Measurements from ENCODE around the gene MAD1L1. TPM values are rescaled to one million over a fixed set of nuclear protein-coding genes. Genes with fewer than 3 reads are reported as not detected.
A peak's percentile ranks its signal among the peaks of the same experiment; 100 is the strongest.

MAD1L1 gene
- polyA plus RNA-seq, 3 donors from 2014 or later = 85.0 to 166 (median 97.0) TPM

DNA sequence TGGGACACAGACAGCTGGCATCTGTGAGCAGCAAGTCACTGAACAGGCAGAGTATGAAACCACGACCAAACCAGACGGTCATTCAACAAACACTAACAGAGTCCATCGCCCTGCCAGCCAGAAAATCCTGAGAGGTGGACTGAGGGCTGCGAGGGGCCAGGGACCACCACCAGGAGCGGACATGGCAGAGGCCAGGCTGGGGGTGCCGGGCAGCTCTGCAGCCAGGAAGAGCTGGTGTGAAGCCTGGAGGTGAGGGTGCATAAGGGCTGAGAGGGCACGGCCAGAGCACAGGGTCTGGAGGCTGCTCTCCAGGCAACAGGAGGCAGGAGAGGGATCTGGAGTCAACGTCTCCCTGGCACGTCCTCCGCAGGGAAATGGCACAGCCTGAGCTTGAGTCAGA, 15.5 kb downstream of the MAD1L1 start:
- Mint-ChIP-seq H3K9me3 (no peaks in the 10 kb centered on the region), H3K27ac (no peak overlapping the region), H3K36me3 (peaks cover 10 to 34% (median 14%) of the 10 kb centered on the region in 3 donors), H3K27me3 (ENCODE audit: low read depth in 3 of 3) (peaks cover 0 to 2% (median 0%) of the 10 kb centered on the region in 3 donors), H3K4me3 (no peak overlapping the region), H3K4me1 (peaks cover 0 to 4% of the 10 kb centered on the region in 2 donors)
- DNase-seq = no peak

- H3K4me1 Mint-ChIP-seq = peaks cover 0 to 4% of the 10 kb centered on the region in 2 donors
- DNase-seq = no peak
- H3K27ac Mint-ChIP-seq = peak overlapping the region in 2 of 6 donors; percentile 46 to 57
- no peak overlapping the region for H3K4me3 Mint-ChIP-seq
- peaks cover 10 to 40% (median 14%) of the 10 kb centered on the region in 3 donors for H3K36me3 Mint-ChIP-seq
- no peaks in the 10 kb centered on the region for H3K9me3 Mint-ChIP-seq
- H3K27me3 Mint-ChIP-seq (ENCODE audit: low read depth in 3 of 3) = peaks cover 0 to 2% (median 0%) of the 10 kb centered on the region in 3 donors
Observed at GRCh38 chr7:2215851-2216250, 16.9 kb downstream of the MAD1L1 start.

GRCh38 chr7:2214636-2215035, 18.1 kb downstream of the MAD1L1 start:
- Mint-ChIP-seq H3K27me3 (ENCODE audit: low read depth in 3 of 3) (peaks cover 0 to 2% (median 0%) of the 10 kb centered on the region in 3 donors), H3K9me3 (no peaks in the 10 kb centered on the region), H3K36me3 (peaks cover 10 to 41% (median 14%) of the 10 kb centered on the region in 3 donors), H3K27ac (peak overlapping the region in 1 of 6 donors; percentile 68), H3K4me1 (peaks cover 0 to 4% of the 10 kb centered on the region in 2 donors), H3K4me3 (peak overlapping the region in 1 of 5 donors; percentile 32)
- DNase-seq = peak in 1 of 3 donors; percentile 16

DNA sequence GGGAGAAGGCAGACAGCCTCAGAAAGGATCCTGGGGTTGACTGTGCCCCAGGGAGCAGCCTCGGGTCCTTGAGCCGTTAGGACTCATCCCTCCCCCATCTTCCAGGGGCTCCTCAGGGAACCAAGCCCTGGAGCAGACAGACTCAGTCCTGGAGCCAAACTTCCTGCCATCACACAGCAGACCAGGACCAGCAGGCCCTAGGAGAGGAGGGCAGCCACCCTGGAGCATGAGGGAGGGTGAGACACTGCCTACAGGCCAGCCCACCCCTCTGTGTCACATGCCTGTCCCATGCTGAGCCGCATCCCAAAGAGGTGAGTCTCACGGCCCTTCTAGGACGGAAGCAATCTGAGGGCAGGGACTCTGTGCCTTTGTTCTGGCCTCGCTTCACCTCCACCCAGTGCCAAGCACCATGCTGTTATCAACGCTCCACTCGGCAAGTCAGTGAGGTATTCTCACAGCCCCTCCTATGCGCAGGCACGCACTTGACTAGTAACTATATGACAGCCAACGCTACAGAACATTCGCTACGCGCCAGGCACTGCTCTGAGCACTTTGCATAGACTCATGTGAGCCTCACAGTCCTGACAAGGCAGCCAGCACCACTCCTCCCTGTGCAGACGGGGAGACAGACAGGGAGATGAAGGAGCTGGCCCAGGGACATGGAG, 19.1 kb downstream of the MAD1L1 start:
- Mint-ChIP-seq H3K4me1 (peaks cover 0 to 4% of the 10 kb centered on the region in 2 donors), H3K27ac (peak overlapping the region in 2 of 6 donors; percentile 16 to 43), H3K4me3 (peak overlapping the region in 1 of 5 donors; percentile 31), H3K27me3 (ENCODE audit: low read depth in 3 of 3) (peaks cover 0 to 2% (median 0%) of the 10 kb centered on the region in 3 donors), H3K9me3 (no peaks in the 10 kb centered on the region), H3K36me3 (peaks cover 10 to 44% (median 14%) of the 10 kb centered on the region in 3 donors)
- DNase-seq = no peak

DNA sequence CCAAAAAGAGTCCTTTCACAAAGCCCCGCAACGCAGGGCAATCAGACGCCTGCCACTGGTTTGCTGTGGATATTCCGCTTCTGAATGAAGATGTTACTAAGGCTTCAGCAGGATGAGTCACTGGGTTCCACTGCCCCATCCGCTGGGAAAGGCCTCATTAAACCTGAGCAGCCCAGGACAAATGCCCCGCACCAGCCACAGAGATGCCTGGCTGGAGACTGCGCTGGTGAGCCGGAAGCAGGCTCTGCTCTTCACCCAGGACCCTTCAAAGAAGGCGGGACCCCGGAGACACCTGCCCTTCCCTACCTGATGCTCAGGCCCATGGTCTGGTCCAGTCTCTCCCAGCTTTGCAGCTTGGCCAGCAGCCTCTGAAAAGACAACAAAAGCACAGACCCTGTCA, 19.8 kb downstream of the MAD1L1 start:
- H3K36me3 Mint-ChIP-seq = peaks cover 14 to 52% (median 16%) of the 10 kb centered on the region in 3 donors
- H3K4me1 Mint-ChIP-seq = peaks cover 0 to 4% of the 10 kb centered on the region in 2 donors
- H3K27ac Mint-ChIP-seq = no peak overlapping the region
- H3K9me3 Mint-ChIP-seq = no peaks in the 10 kb centered on the region
- DNase-seq = no peak
- H3K4me3 Mint-ChIP-seq = no peak overlapping the region
- H3K27me3 Mint-ChIP-seq (ENCODE audit: low read depth in 3 of 3) = peaks cover 0 to 2% (median 0%) of the 10 kb centered on the region in 3 donors

- Mint-ChIP-seq H3K4me3 (no peak overlapping the region), H3K4me1 (peaks cover 0 to 4% of the 10 kb centered on the region in 2 donors), H3K9me3 (no peaks in the 10 kb centered on the region), H3K27me3 (ENCODE audit: low read depth in 3 of 3) (peaks cover 0 to 2% (median 0%) of the 10 kb centered on the region in 3 donors), H3K36me3 (peaks cover 11 to 53% (median 21%) of the 10 kb centered on the region in 3 donors), H3K27ac (peak overlapping the region in 1 of 6 donors; percentile 22)
- no peak for DNase-seq
Observed at GRCh38 chr7:2211926-2212325, 20.8 kb downstream of the MAD1L1 start.

GRCh38 chr7:2211259-2211880, 21.4 kb downstream of the MAD1L1 start:
- Mint-ChIP-seq H3K4me1 (peaks cover 0 to 4% of the 10 kb centered on the region in 2 donors), H3K36me3 (peaks cover 11 to 50% (median 22%) of the 10 kb centered on the region in 3 donors), H3K4me3 (no peak overlapping the region), H3K27me3 (ENCODE audit: low read depth in 3 of 3) (peaks cover 0 to 2% (median 0%) of the 10 kb centered on the region in 3 donors), H3K27ac (no peak overlapping the region), H3K9me3 (no peaks in the 10 kb centered on the region)
- DNase-seq = no peak

DNA sequence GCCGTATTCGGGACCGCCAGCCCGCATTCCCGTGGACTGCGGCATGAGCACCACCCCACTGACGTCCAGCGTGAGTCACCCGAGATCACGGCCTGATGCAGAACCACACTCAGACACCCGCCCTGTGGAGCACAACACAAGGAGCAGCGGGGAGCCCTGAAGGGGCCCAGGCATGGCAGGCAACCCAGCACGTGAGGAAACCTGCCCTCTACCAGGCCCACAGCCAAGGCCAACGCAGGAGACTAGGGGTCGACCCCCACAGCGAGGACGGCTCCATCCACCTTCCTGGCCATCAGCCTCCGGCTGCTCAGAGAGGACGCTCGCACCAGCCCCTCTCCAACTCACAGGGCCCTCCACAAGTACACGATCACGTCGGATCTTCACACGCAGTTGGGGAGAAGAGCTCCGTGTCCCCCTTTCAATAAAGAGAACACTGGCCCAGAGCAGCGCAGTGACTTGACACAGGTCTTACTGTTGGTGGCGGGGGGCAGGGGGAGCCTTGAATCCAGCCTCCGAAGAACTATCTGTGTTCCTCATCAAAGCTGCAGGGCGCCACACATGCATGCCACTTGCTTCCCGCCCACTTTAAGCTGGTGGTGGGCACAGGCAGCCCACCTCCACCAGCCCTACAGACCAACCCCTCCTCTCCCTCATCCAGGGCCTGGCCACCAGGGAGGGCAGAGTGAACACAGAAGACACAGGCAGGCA, 22.0 kb downstream of the MAD1L1 start:
- Mint-ChIP-seq H3K4me3 (no peak overlapping the region), H3K36me3 (peaks cover 5 to 47% (median 25%) of the 10 kb centered on the region in 3 donors), H3K9me3 (no peaks in the 10 kb centered on the region), H3K27me3 (ENCODE audit: low read depth in 3 of 3) (peaks cover 0 to under 1% (median 0%) of the 10 kb centered on the region in 3 donors), H3K27ac (no peak overlapping the region), H3K4me1 (peaks cover 0 to 2% of the 10 kb centered on the region in 2 donors)
- no peak for DNase-seq

DNA sequence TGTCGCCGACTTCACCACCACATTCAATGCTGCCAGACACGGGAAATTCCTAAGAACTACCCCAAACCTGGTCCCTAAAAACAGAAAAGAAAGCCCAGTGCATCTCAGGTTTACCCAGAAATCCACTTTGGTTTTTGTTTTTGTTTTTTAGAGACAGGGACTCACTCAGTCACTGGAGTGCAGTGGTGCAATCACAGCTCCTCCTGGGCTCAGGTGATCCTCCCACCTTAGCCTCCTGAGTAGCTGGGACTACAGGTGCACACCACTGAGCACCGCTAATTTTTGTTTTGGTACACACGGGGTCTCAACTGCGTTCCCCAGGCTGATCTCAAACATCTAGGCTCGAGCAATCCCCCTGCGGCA, 22.8 kb downstream of the MAD1L1 start:
- no peak overlapping the region for H3K27ac Mint-ChIP-seq
- no peaks in the 10 kb centered on the region for H3K9me3 Mint-ChIP-seq
- H3K27me3 Mint-ChIP-seq (ENCODE audit: low read depth in 3 of 3) = peaks cover 0 to 2% (median 0%) of the 10 kb centered on the region in 3 donors
- no peak for DNase-seq
- peaks cover 0 to 2% of the 10 kb centered on the region in 2 donors for H3K4me1 Mint-ChIP-seq
- H3K4me3 Mint-ChIP-seq = no peak overlapping the region
- peaks cover 4 to 42% (median 20%) of the 10 kb centered on the region in 3 donors for H3K36me3 Mint-ChIP-seq

- Mint-ChIP-seq H3K27ac (no peak overlapping the region), H3K36me3 (peaks cover 4 to 42% (median 20%) of the 10 kb centered on the region in 3 donors), H3K4me3 (no peak overlapping the region), H3K4me1 (peaks cover 0 to 2% of the 10 kb centered on the region in 2 donors), H3K27me3 (ENCODE audit: low read depth in 3 of 3) (peaks cover 0 to 2% (median 0%) of the 10 kb centered on the region in 3 donors), H3K9me3 (no peaks in the 10 kb centered on the region)
- peak; percentile 29 to 46 (median 40) for DNase-seq
Observed at GRCh38 chr7:2209146-2209960, 23.4 kb downstream of the MAD1L1 start.

DNA sequence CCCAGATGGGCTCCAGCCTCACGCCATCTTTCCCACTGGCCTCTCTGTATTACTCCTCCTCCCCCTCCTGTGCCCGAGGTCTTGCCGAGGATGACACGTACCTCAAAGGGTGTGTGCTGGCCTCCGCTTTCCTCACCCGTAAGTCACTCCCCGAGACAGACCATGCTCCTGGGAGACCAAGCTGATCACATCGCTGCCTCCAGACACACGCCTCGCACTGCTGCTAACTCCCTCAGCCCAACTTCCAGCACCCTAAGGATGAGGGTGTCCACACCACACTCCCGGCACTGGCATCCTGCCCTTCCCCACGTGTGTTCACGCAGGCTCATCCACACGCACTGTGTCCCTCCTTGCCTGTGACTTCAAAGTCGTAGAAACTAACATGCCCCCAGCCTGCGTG, 24.0 kb downstream of the MAD1L1 start:
- H3K4me3 Mint-ChIP-seq = no peak overlapping the region
- no peak overlapping the region for H3K27ac Mint-ChIP-seq
- peaks cover 0 to 2% (median 1%) of the 10 kb centered on the region in 3 donors for H3K27me3 Mint-ChIP-seq (ENCODE audit: low read depth in 3 of 3)
- H3K4me1 Mint-ChIP-seq = no peaks in the 10 kb centered on the region
- DNase-seq = no peak
- peaks cover 4 to 43% (median 20%) of the 10 kb centered on the region in 3 donors for H3K36me3 Mint-ChIP-seq
- H3K9me3 Mint-ChIP-seq = no peaks in the 10 kb centered on the region

DNA sequence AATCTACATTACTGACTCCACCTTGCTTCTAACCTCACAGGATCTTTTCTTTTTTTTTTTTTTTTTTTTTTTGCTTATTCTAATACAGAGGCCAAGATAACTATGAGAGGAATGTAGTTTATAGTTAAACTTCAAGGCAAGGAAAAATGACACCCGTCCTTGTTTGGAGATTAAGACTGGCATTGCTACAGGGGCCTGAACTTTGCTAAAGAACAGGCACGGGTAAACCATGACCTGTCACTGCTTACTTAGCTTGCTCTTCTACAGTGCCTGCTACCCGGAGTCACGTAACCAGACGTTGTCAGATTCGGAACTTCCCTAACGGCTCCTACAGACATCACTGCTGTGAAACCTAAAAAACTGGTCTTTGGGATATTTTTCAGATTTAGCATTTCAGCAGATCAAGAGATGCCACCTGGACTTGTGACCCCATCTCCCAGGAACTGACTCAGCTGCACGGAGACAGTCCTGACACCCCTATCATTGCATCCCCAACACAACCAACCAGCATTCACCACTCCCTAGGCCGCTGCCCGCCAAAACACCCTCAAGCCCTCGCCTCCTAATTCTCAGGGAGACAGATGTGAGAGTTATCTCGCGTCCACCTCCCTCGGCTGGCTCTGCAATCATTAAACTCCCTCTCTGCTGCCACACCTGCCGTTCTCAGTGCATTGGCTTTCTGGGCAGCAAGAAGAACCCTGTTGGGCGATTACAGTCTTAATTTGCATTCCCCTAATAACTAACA, 27.5 kb downstream of the MAD1L1 start:
- peak overlapping the region in 1 of 6 donors; percentile 9 for H3K27ac Mint-ChIP-seq
- no peaks in the 10 kb centered on the region for H3K9me3 Mint-ChIP-seq
- H3K36me3 Mint-ChIP-seq = peaks cover 0 to 27% (median 15%) of the 10 kb centered on the region in 3 donors

More for the DNA sequence above, 27.5 kb downstream of the MAD1L1 start:
- Mint-ChIP-seq H3K4me3 (no peak overlapping the region), H3K4me1 (no peaks in the 10 kb centered on the region), H3K27me3 (ENCODE audit: low read depth in 3 of 3) (peaks cover 0 to 2% (median 1%) of the 10 kb centered on the region in 3 donors)
- DNase-seq = no peak
